Measurements from ENCODE around the gene OR2B6.

The OR2B6 gene

DNA sequence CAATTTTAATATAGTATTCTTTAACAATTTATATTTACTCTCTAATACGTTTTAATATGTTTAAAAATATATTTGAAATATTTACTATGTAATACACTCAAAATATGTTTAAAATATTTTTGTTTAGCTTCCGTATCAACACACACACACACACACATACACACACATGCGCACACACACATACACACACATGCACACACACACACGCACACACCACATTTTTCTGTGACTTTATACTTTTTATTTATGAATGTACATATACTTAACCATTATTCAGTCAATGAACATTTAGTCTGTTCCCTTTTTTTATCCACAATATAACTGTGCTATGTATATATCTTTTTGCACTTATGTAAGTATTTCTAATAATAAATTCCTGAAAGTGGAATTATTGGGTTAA, 15.7 kb downstream of the OR2B6 start:
- H3K27me3 ChIP-seq (ENCODE audit: control insufficient read depth, insufficient read depth, low read length) = no peaks in the 10 kb centered on the region
- no peaks in the 10 kb centered on the region for H3K4me1 ChIP-seq
- TF ChIP-seq, protein P1, sequence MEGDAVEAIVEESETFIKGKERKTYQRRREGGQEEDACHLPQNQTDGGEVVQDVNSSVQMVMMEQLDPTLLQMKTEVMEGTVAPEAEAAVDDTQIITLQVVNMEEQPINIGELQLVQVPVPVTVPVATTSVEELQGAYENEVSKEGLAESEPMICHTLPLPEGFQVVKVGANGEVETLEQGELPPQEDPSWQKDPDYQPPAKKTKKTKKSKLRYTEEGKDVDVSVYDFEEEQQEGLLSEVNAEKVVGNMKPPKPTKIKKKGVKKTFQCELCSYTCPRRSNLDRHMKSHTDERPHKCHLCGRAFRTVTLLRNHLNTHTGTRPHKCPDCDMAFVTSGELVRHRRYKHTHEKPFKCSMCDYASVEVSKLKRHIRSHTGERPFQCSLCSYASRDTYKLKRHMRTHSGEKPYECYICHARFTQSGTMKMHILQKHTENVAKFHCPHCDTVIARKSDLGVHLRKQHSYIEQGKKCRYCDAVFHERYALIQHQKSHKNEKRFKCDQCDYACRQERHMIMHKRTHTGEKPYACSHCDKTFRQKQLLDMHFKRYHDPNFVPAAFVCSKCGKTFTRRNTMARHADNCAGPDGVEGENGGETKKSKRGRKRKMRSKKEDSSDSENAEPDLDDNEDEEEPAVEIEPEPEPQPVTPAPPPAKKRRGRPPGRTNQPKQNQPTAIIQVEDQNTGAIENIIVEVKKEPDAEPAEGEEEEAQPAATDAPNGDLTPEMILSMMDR (IDR thresholded peaks at IDR 0.05) = no peak
- H3K4me3 ChIP-seq (ENCODE audit: low read depth, low read length) = no peak overlapping the region
- H3K9ac ChIP-seq = no peak overlapping the region
- no peaks in the 10 kb centered on the region for H3K9me3 ChIP-seq (ENCODE audit: control insufficient read depth, low read length)
- H3K4me2 ChIP-seq (ENCODE audit: low read length) = no peak overlapping the region
- H2AFZ ChIP-seq = no peak overlapping the region
- H3K36me3 ChIP-seq (ENCODE audit: control insufficient read depth, insufficient read depth, low read length) = no peaks in the 10 kb centered on the region
- H3K27ac ChIP-seq = no peak overlapping the region
- no peaks in the 10 kb centered on the region for H3K79me2 ChIP-seq

DNA sequence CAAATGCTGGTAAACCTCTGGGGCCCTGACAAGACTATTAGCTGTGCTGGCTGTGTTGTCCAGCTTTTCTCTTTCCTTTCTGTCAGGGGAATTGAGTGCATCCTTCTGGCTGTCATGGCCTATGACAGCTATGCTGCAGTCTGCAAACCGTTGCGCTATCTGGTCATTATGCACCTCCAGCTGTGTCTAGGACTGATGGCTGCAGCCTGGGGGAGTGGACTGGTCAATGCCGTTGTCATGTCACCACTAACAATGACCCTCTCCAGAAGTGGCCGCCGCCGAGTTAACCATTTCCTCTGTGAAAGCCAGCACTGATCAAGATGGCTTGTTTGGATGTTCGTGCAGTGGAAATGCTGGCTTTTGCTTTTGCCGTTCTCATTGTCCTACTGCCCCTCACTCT, 20.3 kb downstream of the OR2B6 start:
- H3K36me3 ChIP-seq (ENCODE audit: control insufficient read depth, insufficient read depth, low read length) = no peaks in the 10 kb centered on the region
- H3K4me3 ChIP-seq (ENCODE audit: low read depth, low read length) = no peak overlapping the region
- no peak overlapping the region for H3K9ac ChIP-seq
- H3K4me2 ChIP-seq (ENCODE audit: low read length) = no peak overlapping the region
- H3K27me3 ChIP-seq (ENCODE audit: control insufficient read depth, insufficient read depth, low read length) = no peaks in the 10 kb centered on the region
- TF ChIP-seq, protein P1 (IDR thresholded peaks at IDR 0.05) = no peak
- H3K79me2 ChIP-seq = no peaks in the 10 kb centered on the region
- H3K27ac ChIP-seq = no peak overlapping the region
- no peak overlapping the region for H2AFZ ChIP-seq
- no peaks in the 10 kb centered on the region for H3K9me3 ChIP-seq (ENCODE audit: control insufficient read depth, low read length)
- H3K4me1 ChIP-seq = no peaks in the 10 kb centered on the region

- Histone ChIP-seq H3K9ac (no peak overlapping the region), H3K27ac (no peak overlapping the region), H2AFZ (no peak overlapping the region), H3K4me1 (no peaks in the 10 kb centered on the region), H3K4me3 (ENCODE audit: low read depth, low read length) (no peak overlapping the region), H3K9me3 (ENCODE audit: control insufficient read depth, low read length) (no peaks in the 10 kb centered on the region), H3K27me3 (ENCODE audit: control insufficient read depth, insufficient read depth, low read length) (no peaks in the 10 kb centered on the region), H3K36me3 (ENCODE audit: control insufficient read depth, insufficient read depth, low read length) (no peaks in the 10 kb centered on the region), H3K4me2 (ENCODE audit: low read length) (no peak overlapping the region), H3K79me2 (no peaks in the 10 kb centered on the region)
- TF ChIP-seq, protein P1 (IDR thresholded peaks at IDR 0.05) = no peak
Observed at GRCh38 chr6:27978705-27979104, 21.7 kb downstream of the OR2B6 start.

DNA sequence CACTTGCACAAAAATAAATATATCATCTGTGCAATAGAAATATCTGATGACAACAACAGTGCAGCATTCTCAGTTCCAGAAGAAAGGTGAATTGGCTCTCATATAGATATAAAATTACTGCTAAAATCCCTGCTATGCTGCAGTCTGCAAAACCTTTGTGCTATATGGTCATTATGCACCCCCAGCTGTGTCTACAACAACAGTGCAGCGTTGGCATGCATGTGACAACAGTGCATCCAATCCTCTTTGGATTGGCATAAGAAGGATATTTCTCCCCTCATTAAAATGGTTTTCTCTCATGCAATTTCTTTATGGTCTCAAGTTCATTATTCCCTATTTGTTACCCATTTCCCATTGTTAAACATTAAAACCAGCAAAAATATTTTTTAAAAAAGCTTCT, 23.1 kb downstream of the OR2B6 start:
- H3K4me1 ChIP-seq = no peaks in the 10 kb centered on the region
- no peaks in the 10 kb centered on the region for H3K79me2 ChIP-seq
- TF ChIP-seq, protein P1 (IDR thresholded peaks at IDR 0.05) = no peak
- no peak overlapping the region for H3K4me3 ChIP-seq (ENCODE audit: low read depth, low read length)
- no peak overlapping the region for H3K4me2 ChIP-seq (ENCODE audit: low read length)
- H3K27ac ChIP-seq = no peak overlapping the region
- H3K9me3 ChIP-seq (ENCODE audit: control insufficient read depth, low read length) = no peaks in the 10 kb centered on the region
- H3K9ac ChIP-seq = no peak overlapping the region
- no peaks in the 10 kb centered on the region for H3K36me3 ChIP-seq (ENCODE audit: control insufficient read depth, insufficient read depth, low read length)
- H2AFZ ChIP-seq = no peak overlapping the region
- H3K27me3 ChIP-seq (ENCODE audit: control insufficient read depth, insufficient read depth, low read length) = no peaks in the 10 kb centered on the region

DNA sequence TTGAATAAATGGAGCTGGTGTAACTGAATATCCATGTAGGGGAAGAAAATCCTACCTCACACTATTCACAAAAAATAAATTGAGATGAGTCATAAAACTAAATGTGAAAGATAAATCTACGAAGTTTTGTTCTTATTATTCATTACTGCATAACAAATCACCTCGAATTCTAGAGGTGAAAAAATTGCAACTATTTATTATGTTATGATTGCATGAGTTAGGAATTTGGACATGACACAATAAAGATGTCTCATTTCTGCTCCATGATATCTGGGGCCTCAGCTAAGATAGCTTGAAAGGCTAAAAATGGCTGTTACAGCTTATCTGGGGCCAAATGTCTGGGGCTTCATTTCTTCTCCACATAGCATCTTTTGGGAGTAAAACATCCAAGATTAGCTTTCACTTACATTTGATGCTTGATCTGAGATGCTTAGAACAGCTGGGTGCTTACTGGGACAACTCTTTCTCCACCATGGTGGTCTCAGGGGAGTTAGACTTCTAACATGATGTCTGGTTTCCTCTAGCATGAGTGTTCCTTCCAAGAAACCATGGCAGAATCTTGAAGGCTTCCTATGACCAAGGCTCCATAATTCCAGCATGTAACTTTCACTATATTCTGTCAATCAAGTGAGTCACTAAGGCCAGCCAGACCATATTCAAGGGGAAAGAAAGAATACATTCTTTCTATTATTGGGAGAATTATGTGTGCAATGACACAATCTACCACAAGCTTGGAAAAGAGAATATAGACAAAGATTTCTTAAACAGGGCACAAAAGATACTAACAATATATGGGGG, 30.1 kb downstream of the OR2B6 start:
- TF ChIP-seq, protein P1 (IDR thresholded peaks at IDR 0.05) = no peak
- Histone ChIP-seq H3K79me2 (no peaks in the 10 kb centered on the region), H3K27ac (no peak overlapping the region), H2AFZ (no peak overlapping the region), H3K4me1 (no peaks in the 10 kb centered on the region), H3K9me3 (ENCODE audit: control insufficient read depth, low read length) (no peaks in the 10 kb centered on the region), H3K4me2 (ENCODE audit: low read length) (no peak overlapping the region), H3K27me3 (ENCODE audit: control insufficient read depth, insufficient read depth, low read length) (no peaks in the 10 kb centered on the region), H3K9ac (no peak overlapping the region), H3K4me3 (ENCODE audit: low read depth, low read length) (no peak overlapping the region), H3K36me3 (ENCODE audit: control insufficient read depth, insufficient read depth, low read length) (no peaks in the 10 kb centered on the region)
